ENCODE measurements around the gene ZNF710. TPM values are rescaled to one million over a fixed set of nuclear protein-coding genes. Genes with fewer than 3 reads are reported as not detected.

ZNF710 gene
- polyA plus RNA-seq, 1 experiment: 2.0 TPM

DNA sequence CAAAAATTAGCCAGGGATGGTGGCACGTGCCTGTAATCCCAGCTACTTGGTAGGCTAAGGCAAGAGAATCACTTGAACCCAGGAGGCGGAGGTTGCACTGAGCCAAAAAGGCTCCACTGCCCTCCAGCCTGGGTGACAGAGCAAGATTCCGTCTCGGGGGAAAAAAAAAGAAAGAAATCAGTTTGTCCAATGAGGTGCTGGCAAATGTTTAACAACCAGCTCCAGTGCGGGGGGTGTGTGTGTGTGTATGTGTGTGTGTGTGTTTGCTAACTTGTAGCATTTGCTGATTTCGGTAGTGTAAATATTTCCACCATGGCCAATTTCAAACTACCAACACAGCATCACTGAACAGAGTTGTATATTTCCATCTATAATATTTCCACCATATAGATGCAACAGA is 124.9 kb downstream of the ZNF710 start:
- DNase-seq (ENCODE audit: low read depth): no peak
- H3K36me3 ChIP-seq (ENCODE audit: control insufficient read depth, insufficient read depth, low read length): no peaks in the 10 kb centered on the region
- H3K4me3 ChIP-seq (ENCODE audit: low read depth, low read length): no peak overlapping the region
- H3K27me3 ChIP-seq (ENCODE audit: control insufficient read depth, insufficient read depth, low read length): no peaks in the 10 kb centered on the region
- CTCF ChIA-PET: interaction anchor here (0.6 to 1.1 kb wide), 4 partner anchors 9 to 91 kb away, joined by 3 read pairs; partner anchors contain the start of gene SEMA4B
- TF ChIP-seq, protein P1, sequence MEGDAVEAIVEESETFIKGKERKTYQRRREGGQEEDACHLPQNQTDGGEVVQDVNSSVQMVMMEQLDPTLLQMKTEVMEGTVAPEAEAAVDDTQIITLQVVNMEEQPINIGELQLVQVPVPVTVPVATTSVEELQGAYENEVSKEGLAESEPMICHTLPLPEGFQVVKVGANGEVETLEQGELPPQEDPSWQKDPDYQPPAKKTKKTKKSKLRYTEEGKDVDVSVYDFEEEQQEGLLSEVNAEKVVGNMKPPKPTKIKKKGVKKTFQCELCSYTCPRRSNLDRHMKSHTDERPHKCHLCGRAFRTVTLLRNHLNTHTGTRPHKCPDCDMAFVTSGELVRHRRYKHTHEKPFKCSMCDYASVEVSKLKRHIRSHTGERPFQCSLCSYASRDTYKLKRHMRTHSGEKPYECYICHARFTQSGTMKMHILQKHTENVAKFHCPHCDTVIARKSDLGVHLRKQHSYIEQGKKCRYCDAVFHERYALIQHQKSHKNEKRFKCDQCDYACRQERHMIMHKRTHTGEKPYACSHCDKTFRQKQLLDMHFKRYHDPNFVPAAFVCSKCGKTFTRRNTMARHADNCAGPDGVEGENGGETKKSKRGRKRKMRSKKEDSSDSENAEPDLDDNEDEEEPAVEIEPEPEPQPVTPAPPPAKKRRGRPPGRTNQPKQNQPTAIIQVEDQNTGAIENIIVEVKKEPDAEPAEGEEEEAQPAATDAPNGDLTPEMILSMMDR (IDR thresholded peaks at IDR 0.05; ENCODE audit: insufficient read depth, low read depth, low read length): no peak
- POLR2A ChIA-PET: no interaction called here

DNA sequence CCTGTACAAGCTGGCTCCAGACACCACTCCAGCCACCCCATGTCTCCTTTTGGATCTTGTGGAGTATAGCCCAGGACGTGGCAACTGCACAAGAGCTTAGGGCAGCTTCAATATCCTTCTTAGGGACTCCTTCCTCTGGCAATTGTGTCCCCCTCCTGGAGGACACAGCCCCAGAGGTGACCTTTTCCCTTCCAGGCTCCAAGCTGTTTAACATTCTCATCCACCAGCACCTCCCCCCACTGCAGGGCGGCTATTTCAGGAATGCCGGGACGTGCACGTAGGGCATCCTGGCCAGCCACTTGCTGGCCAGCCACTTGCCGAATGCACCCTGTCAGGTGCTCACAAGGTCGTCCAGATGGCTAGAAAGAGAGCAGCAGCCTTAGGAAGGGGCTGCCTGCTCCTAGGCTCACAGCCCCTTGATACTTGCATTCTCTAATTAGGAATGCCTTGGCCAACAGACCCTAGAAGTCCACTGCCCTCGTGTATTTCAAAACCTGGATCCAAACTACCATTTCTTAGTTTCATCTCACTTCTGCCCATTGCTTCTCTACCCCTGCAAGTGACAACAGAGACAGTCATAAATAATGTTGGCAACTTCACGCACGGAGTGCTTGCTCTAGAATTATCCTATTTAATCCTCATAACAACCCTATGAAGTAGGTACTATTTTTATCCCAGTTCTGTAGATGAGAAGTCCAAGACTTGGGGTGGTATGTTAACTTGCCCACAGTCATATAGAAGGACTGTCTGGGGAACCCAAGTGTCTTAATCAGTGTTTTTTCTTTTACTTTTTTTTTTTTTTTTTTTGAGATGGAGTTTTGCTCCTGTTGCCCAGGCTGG is 125.7 kb downstream of the ZNF710 start:
- Histone ChIP-seq H3K4me3 (ENCODE audit: low read depth, low read length) (no peak overlapping the region), H3K27me3 (ENCODE audit: control insufficient read depth, insufficient read depth, low read length) (no peaks in the 10 kb centered on the region), H3K36me3 (ENCODE audit: control insufficient read depth, insufficient read depth, low read length) (no peaks in the 10 kb centered on the region)
- ChIA-PET POLR2A (no interaction called here), CTCF (interaction anchor here (0.6 to 1.1 kb wide), 2 partner anchors 15 to 74 kb away, joined by 3 read pairs; partner anchors contain the start of gene SEMA4B)
- TF ChIP-seq, protein P1 (IDR thresholded peaks at IDR 0.05; ENCODE audit: insufficient read depth, low read depth, low read length): no peak
- no peak for DNase-seq (ENCODE audit: low read depth)

DNA sequence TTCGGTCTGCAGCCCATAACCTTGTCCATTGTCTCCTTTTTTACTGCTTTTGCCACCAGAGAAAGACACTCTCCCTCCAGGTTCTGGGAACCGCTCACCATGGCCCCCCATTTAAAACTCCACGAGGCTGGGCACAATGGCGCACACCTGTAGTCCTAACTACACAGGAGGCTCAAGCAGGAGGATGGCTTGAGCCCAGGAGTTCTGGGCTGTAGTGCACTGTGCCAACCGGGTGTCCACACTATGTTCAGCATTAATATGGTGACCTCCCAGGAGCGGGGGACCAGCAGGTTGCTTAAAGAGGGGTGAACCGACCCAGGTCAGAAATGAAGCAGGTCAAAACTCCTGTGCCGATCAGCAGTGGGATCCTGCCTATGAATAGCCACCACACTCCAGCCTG is 129.2 kb downstream of the ZNF710 start:
- H3K36me3 ChIP-seq (ENCODE audit: control insufficient read depth, insufficient read depth, low read length): no peaks in the 10 kb centered on the region
- ChIA-PET CTCF (interaction anchor here (1.5 kb wide), 1 partner anchor 11 kb away, joined by 4 read pairs; no protein-coding TSS in a partner anchor), POLR2A (no interaction called here)
- DNase-seq (ENCODE audit: low read depth): no peak
- H3K4me3 ChIP-seq (ENCODE audit: low read depth, low read length): no peak overlapping the region
- TF ChIP-seq, protein P1 (IDR thresholded peaks at IDR 0.05; ENCODE audit: insufficient read depth, low read depth, low read length): no peak
- peaks cover 2% of the 10 kb centered on the region; the same call in 1 of the 2 replicates for H3K27me3 ChIP-seq (ENCODE audit: control insufficient read depth, insufficient read depth, low read length)

Small RNA genes within 50 kb of the gene (small RNA-seq; reads per million reads assigned to genes)
- 1.7 reads per million for gene MIR3174 (ENCODE audit: insufficient read length, low read depth, low replicate concordance)
- not detected for gene RF00066 (ENCODE audit: insufficient read length, low read depth, low replicate concordance)

Other genes starting within 250 kb of the ZNF710 start
- 0.28 and 0.39 TPM in 2 replicates for gene MESP2, start 225.0 kb upstream of the ZNF710 start, polyA plus RNA-seq (2011; rRNA removed)
- 122 and 187 TPM in 2 replicates for gene ANPEP, start 186.5 kb upstream of the ZNF710 start, polyA plus RNA-seq (2011; rRNA removed)
- gene AP3S2, start 107.3 kb upstream of the ZNF710 start, polyA plus RNA-seq (2011; rRNA removed): 23.5 and 37.2 TPM in 2 replicates
- gene ARPIN, start 88.4 kb upstream of the ZNF710 start, polyA plus RNA-seq (2011; rRNA removed): 10.0 and 11.2 TPM in 2 replicates
- gene IDH2, start 101.1 kb downstream of the ZNF710 start, polyA plus RNA-seq (2011; rRNA removed): 98.7 and 164 TPM in 2 replicates
- 9.2 and 17.5 TPM in 2 replicates for gene SEMA4B, start 200.0 kb downstream of the ZNF710 start, polyA plus RNA-seq (2011; rRNA removed)
- 60.5 and 102 TPM in 2 replicates for gene CIB1, start 232.6 kb downstream of the ZNF710 start, polyA plus RNA-seq (2011; rRNA removed)
- 2.4 and 4.8 TPM in 2 replicates for gene GDPGP1, start 232.9 kb downstream of the ZNF710 start, polyA plus RNA-seq (2011; rRNA removed)
- gene TTLL13, start 248.2 kb downstream of the ZNF710 start, polyA plus RNA-seq (2011; rRNA removed): 0.04 and 0.05 TPM in 2 replicates

Measured in BJ (cell line).